Osteoblast (primary cell): ENCODE measurements around the gene FHIT. TPM values are rescaled to one million over a fixed set of nuclear protein-coding genes. Genes with fewer than 3 reads are reported as not detected.

Experiments
- DNase-seq: peaks from one replicate; pipeline ENCODE4 v3.0.0; 2011; ENCODE audit warnings: low spot score, mixed read lengths; ENCODE audit not compliant: insufficient read length; ENCODE audit errors: missing footprints
- H2AFZ ChIP-seq: 2 replicates; pipeline ENCODE4 v1.6.0; 2011; ENCODE audit warnings: mild to moderate bottlenecking, low read length
- H3K27ac ChIP-seq: 2 replicates; pipeline ENCODE4 v1.5.1; 2011; ENCODE audit warnings: mild to moderate bottlenecking, low read depth, low read length, moderate library complexity
- H3K27me3 ChIP-seq: 2 replicates; pipeline ENCODE4 v1.6.0; 2012; ENCODE audit warnings: mild to moderate bottlenecking, control low read depth, inconsistent platforms, low read length, moderate library complexity; ENCODE audit not compliant: insufficient read depth
- H3K36me3 ChIP-seq: 2 replicates; pipeline ENCODE4 v1.5.1; 2011; ENCODE audit warnings: mild to moderate bottlenecking, low read length, control low read depth, moderate library complexity; ENCODE audit not compliant: insufficient read depth
- H3K4me1 ChIP-seq: 2 replicates; pipeline ENCODE4 v1.5.1; 2011; ENCODE audit warnings: mild to moderate bottlenecking, low read length, control low read depth, moderate library complexity; ENCODE audit not compliant: insufficient read depth
- H3K4me2 ChIP-seq: 2 replicates; pipeline ENCODE4 v1.6.0; 2011; ENCODE audit warnings: mild to moderate bottlenecking, low read length; ENCODE audit not compliant: insufficient read depth
- H3K4me3 ChIP-seq: fragments of 200-600 bp; sonication (generic); 3 replicates; pipeline ENCODE4 v1.5.1; 2012; ENCODE audit warnings: mild to moderate bottlenecking, low read length, inconsistent platforms; ENCODE audit not compliant: insufficient read depth
- H3K79me2 ChIP-seq: 2 replicates; pipeline ENCODE4 v1.6.0; 2012; ENCODE audit warnings: mild to moderate bottlenecking, low read length, control low read depth, inconsistent platforms; ENCODE audit not compliant: insufficient read depth
- H3K9me3 ChIP-seq: 2 replicates; pipeline ENCODE4 v1.5.1; 2011; ENCODE audit warnings: low read depth, low read length, control low read depth
- H4K20me1 ChIP-seq: 2 replicates; pipeline ENCODE4 v1.6.0; 2012; ENCODE audit warnings: mild to moderate bottlenecking, low read length, control low read depth; ENCODE audit not compliant: insufficient read depth
- CTCF ChIP-seq: IDR thresholded peaks from 2 replicates; pipeline ENCODE4 v1.5.1; 2011; ENCODE audit warnings: mild to moderate bottlenecking, low read depth, low read length, moderate library complexity; ENCODE audit errors: extremely low read depth
- total RNA-seq: library from RNA; depleted of rRNA; stranded (reverse); fragments of >200 nt; gene quantifications from 2 replicates; pipeline ENCODE4 v1.2.3, GENCODE V29; 2012

FHIT gene
- total RNA-seq, 1 donor: 3.3 TPM

GRCh38 chr3:60386306-60386705, 864.9 kb downstream of the FHIT start:
- no peaks in the 10 kb centered on the region for H3K79me2 ChIP-seq
- DNase-seq: peak; percentile 25
- no peak overlapping the region for H3K27ac ChIP-seq
- no peaks in the 10 kb centered on the region for H3K4me1 ChIP-seq
- no peaks in the 10 kb centered on the region for H3K36me3 ChIP-seq
- no peak overlapping the region for H2AFZ ChIP-seq
- H4K20me1 ChIP-seq: no peaks in the 10 kb centered on the region
- no peak for TF ChIP-seq CTCF
- H3K27me3 ChIP-seq: no peaks in the 10 kb centered on the region
- no peak overlapping the region for H3K4me2 ChIP-seq
- no peak overlapping the region for H3K4me3 ChIP-seq
- no peaks in the 10 kb centered on the region for H3K9me3 ChIP-seq

- Histone ChIP-seq H3K79me2 (no peaks in the 10 kb centered on the region), H3K9me3 (no peaks in the 10 kb centered on the region), H3K27me3 (no peaks in the 10 kb centered on the region), H2AFZ (no peak overlapping the region), H3K4me1 (no peaks in the 10 kb centered on the region), H3K4me3 (no peak overlapping the region), H3K36me3 (no peaks in the 10 kb centered on the region), H3K27ac (no peak overlapping the region), H4K20me1 (no peaks in the 10 kb centered on the region), H3K4me2 (no peak overlapping the region)
- DNase-seq: no peak
- no peak for TF ChIP-seq CTCF
Observed at GRCh38 chr3:60384341-60384740, 866.9 kb downstream of the FHIT start.

GRCh38 chr3:60383345-60383744, 867.9 kb downstream of the FHIT start:
- Histone ChIP-seq H3K9me3 (no peaks in the 10 kb centered on the region), H3K36me3 (no peaks in the 10 kb centered on the region), H3K27me3 (no peaks in the 10 kb centered on the region), H3K4me1 (no peaks in the 10 kb centered on the region), H2AFZ (no peak overlapping the region), H4K20me1 (no peaks in the 10 kb centered on the region), H3K4me3 (no peak overlapping the region), H3K79me2 (no peaks in the 10 kb centered on the region), H3K4me2 (no peak overlapping the region), H3K27ac (no peak overlapping the region)
- no peak for TF ChIP-seq CTCF
- DNase-seq: no peak

- Histone ChIP-seq H2AFZ (no peak overlapping the region), H3K4me2 (no peak overlapping the region), H3K79me2 (no peaks in the 10 kb centered on the region), H4K20me1 (no peaks in the 10 kb centered on the region), H3K36me3 (no peaks in the 10 kb centered on the region), H3K4me3 (no peak overlapping the region), H3K27me3 (no peaks in the 10 kb centered on the region), H3K27ac (no peak overlapping the region), H3K9me3 (no peaks in the 10 kb centered on the region), H3K4me1 (peaks cover 4% of the 10 kb centered on the region)
- TF ChIP-seq CTCF: no peak
- no peak for DNase-seq
Observed at GRCh38 chr3:60366486-60366885, 884.8 kb downstream of the FHIT start.
